Measurements from ENCODE around the gene BFSP2. TPM values are rescaled to one million over a fixed set of nuclear protein-coding genes. Genes with fewer than 3 reads are reported as not detected.

Gene BFSP2
- total RNA-seq, 3 donors from 2014 or later: not detected

- ATAC-seq (no peak), DNase-seq (no peak)
- intact Hi-C loops (cut with DNase I, micrococcal nuclease): no loop called here
- TF ChIP-seq CTCF (IDR thresholded peaks at IDR 0.05): no peak
- Histone ChIP-seq H3K4me1 (ENCODE audit: low read depth) (no peaks in the 10 kb centered on the region), H3K36me3 (ENCODE audit: low read depth) (no peaks in the 10 kb centered on the region), H3K4me3 (no peak overlapping the region), H3K9me3 (no peaks in the 10 kb centered on the region)
These were observed 57.7 kb downstream of the BFSP2 start for GRCh38 chr3:133457465-133458067.

- Histone ChIP-seq H3K4me1 (ENCODE audit: low read depth) (peaks cover 4% of the 10 kb centered on the region), H3K4me3 (no peak overlapping the region), H3K9me3 (no peaks in the 10 kb centered on the region), H3K36me3 (ENCODE audit: low read depth) (no peaks in the 10 kb centered on the region)
- intact Hi-C loops (cut with DNase I, micrococcal nuclease): no loop called here
- ATAC-seq: peak; percentile 22
- TF ChIP-seq CTCF (IDR thresholded peaks at IDR 0.05): no peak
- DNase-seq: no peak
These were observed 59.5 kb downstream of the BFSP2 start for GRCh38 chr3:133459400-133459799.

GRCh38 chr3:133460809-133461208 is 61.0 kb downstream of the BFSP2 start:
- DNase-seq (no peak), ATAC-seq (peak; percentile 59)
- intact Hi-C loops (cut with DNase I, micrococcal nuclease): no loop called here
- TF ChIP-seq CTCF (IDR thresholded peaks at IDR 0.05): no peak
- Histone ChIP-seq H3K4me3 (no peak overlapping the region), H3K36me3 (ENCODE audit: low read depth) (no peaks in the 10 kb centered on the region), H3K9me3 (no peaks in the 10 kb centered on the region), H3K4me1 (ENCODE audit: low read depth) (peaks cover 4% of the 10 kb centered on the region)

GRCh38 chr3:133461291-133461690 is 61.4 kb downstream of the BFSP2 start:
- intact Hi-C loops (cut with DNase I, micrococcal nuclease): no loop called here
- ATAC-seq (peak; percentile 92), DNase-seq (no peak)
- H3K36me3 ChIP-seq (ENCODE audit: low read depth): no peaks in the 10 kb centered on the region
- H3K4me3 ChIP-seq: no peak overlapping the region
- H3K4me1 ChIP-seq (ENCODE audit: low read depth): peaks cover 4% of the 10 kb centered on the region
- no peaks in the 10 kb centered on the region for H3K9me3 ChIP-seq
- TF ChIP-seq CTCF (IDR thresholded peaks at IDR 0.05): no peak

GRCh38 chr3:133463347-133463860 is 63.5 kb downstream of the BFSP2 start:
- ATAC-seq (peak; percentile 26), DNase-seq (no peak)
- Histone ChIP-seq H3K9me3 (no peaks in the 10 kb centered on the region), H3K36me3 (ENCODE audit: low read depth) (no peaks in the 10 kb centered on the region), H3K4me1 (ENCODE audit: low read depth) (peaks cover 4% of the 10 kb centered on the region), H3K4me3 (no peak overlapping the region)
- TF ChIP-seq CTCF (IDR thresholded peaks at IDR 0.05): no peak
- intact Hi-C loops (cut with DNase I, micrococcal nuclease): no loop called here

Measured in mucosa of descending colon (tissue), 3 donors.